GM19351 (cell line): Measurements from ENCODE around the gene PRR15L.
"Not testable (repeated sequence)": the region's sequence is repeated elsewhere in the genome, so short reads cannot be mapped to it uniquely, and the experiment has no call there.

ENCODE experiments used
- ATAC-seq: cut with Tn5 transposase; IDR thresholded peaks from one replicate; pipeline ENCODE4 v1.9.1; 2021; ENCODE audit warnings: mild to moderate bottlenecking, moderate library complexity; ENCODE audit not compliant: unreplicated experiment

PRR15L gene, protein sequence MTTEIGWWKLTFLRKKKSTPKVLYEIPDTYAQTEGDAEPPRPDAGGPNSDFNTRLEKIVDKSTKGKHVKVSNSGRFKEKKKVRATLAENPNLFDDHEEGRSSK

DNA sequence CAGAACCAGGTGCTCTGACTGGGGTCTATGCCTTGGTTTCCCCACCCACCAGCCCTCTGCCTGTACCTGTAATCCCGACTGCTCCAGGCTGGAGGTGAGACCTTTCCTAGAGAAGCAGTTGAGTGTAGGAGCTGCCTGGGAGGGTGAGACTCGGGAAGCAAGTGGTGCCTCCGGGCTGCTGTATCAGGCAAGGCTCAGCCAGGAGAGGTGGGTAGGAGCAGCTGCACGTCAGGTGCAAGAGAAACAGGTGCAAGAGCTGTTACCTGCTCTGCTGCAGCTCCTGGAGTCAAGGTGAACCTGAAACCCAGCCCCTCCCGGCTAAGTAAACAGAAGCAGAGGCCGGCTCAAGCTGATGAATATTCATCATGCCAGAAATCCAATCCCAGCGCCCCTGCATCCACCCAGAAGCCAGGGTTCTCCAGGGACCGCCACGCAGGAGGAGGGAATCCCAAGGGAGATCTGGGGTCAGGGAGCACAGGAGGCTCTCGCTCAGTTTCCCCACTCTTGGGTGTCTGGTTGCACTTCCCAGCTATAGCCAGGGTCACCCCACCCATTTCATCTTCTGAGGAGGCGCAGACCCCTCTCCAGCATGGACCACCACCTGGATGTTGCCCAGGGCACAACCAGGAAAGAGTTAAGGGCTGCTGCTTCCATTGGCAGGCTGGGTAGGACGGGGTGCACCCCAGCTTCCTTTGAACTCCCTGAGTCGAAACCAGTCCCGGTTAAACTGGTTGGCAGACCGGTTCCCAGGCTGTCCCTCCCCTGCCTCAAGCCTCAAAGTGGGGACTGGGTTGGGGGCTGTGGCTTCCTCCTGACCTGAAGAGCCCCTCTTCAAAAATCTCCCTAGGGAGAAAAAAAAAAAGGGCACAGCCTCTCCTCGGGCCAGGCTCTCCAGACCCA, at the start of gene PRR15L:
TSS of gene PRR15L (minus strand) at position 293 of the 900 bp plus-strand sequence. CDS start 4,649 bp downstream, outside the sequence.
- no peak for ATAC-seq

DNA sequence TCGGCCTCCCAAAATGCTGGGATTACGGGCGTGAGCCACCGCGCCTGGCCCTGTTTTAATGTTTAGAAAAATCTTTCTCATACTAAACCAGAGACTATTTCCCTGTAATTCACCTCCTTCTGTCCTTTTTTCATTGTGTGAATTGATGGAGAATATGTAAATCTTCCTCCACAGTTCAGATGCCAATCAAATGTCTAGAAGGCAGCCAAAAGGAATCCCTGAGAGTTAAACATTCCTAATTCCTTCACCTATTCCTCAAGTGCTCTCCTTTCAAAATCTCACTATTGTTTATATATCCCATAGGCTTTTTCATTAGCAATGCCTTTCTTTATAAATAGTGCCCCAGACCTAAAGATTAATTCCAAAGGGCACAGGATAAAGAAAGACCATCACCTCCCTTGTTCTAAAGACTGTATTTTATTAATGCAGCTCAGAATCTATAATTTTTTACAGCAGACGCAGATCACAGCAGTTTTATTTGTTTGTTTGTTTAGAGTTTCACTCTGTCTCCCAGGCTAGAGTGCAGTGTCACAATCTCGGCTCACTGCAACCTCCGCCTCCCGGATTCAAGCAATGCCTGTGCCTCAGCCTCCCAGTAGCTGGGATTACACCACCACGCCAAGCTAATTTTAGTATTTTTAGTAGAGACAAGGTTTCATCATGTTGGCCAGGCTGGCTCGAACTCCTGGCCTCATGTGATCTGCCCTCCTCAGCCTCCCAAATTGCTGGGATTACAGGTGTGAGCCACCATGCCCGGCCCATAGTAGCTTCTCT, 49.4 kb upstream of the PRR15L start:
- ATAC-seq, result no peak

DNA sequence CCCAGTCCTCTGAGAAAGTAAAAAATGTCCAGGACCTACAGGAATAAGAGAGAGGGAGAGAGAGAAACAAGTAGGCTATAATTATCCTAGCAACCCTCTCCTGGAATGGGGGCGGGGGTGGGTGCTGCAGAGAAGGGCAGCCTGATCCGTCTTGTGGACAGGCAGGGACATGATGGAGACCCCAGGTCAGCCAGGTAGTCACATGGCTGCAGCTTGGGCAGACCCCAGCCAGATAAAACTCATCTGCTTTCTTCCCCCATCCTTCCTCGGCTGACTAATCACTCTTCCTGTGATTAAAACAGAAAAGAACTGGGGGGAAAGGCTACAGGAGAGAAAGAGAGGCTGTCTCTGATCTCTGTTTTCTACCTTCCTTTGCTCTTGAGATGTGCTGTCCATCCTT, 47.3 kb upstream of the PRR15L start:
- no peak for ATAC-seq

DNA sequence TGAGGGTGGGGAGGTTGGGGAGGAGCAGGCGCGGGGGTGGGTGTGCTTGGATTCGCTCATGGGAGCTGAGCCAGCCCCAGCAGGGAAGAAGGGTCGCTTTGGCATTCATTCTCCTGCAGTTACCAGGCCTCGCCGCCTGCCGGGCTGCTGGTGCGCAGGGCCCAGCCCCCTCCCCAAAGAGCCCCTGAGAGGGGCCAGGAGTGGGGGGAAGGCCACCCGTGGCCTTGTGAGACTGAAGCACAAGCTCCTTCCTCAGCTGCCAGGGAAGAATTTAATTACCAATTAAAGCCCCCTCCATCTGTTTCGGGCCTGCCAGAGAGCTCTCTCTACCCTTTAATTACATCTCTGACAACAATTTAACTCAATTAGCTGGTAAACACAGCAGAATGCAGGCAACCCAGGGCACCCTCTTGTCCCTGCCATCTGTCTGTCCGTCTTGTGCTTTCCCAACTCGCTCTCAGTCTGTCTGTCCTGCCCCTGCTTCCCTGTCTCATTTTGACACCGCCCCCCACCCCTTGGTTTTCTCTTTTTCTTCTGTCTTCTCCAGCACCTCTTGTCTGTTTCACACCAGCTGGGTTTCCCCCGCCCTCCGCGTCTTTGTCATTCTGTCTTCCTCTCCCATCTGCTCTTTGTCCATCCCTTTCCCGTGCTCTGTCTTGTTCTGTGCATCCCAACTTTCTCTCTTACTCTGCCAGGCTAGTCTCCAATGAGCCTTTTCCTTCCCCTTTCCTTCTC, 45.9 kb upstream of the PRR15L start:
- no peak for ATAC-seq

DNA sequence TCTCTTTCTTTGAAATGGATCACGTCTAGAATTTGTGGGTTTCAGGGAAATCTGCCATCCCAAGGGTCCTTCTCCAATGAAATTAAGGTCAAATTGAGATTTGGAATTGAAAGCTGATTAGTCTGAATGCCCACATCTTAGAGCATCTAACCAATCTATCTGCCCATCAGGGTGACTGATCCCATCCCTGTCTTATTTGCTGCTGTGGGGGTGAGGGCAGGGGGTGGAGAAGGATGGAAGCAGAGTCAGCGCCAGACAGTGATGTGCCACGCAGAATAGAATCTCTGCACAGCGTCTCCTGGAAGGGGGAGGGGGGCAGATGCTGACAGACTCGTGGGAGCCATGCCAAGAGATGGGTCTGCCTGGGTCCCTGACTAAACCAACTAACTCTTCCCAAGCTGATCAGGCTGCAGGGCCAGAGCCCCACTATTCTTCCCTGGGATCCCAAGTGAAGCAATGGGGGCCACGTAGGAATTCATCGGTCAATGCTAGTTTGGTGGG, 45.3 kb upstream of the PRR15L start:
- no peak for ATAC-seq

DNA sequence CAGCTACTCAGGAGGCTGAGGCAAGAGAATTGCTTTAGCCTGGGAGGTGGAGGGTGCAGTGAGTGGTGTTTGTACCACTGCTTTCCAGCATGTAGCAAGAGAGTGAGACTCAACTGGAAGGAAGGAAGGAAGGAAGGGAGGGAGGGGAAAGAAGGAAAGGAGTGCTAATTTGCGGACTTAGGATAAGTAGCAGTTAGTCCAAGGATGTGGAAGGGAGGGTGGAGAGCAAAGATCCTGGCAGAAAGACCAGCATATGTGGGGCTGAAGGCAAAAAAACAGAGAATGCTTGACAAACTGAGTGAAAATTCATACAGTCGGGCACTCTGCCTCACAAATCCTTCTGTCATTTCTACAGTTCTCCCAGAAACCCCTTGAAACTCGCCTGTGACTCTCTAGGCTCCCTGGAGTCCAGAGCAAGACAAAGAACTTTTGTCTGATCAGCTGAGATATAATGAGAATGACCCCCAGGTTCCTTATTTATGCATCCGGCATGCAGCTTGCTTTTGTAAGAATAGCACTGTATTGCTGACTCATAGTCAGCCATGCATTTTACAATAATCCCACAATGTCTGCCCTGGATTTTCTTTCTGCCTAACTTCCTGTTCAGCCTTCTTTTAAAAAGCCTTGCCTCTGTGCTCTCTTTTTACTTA, 44.7 kb upstream of the PRR15L start:
- no peak for ATAC-seq

DNA sequence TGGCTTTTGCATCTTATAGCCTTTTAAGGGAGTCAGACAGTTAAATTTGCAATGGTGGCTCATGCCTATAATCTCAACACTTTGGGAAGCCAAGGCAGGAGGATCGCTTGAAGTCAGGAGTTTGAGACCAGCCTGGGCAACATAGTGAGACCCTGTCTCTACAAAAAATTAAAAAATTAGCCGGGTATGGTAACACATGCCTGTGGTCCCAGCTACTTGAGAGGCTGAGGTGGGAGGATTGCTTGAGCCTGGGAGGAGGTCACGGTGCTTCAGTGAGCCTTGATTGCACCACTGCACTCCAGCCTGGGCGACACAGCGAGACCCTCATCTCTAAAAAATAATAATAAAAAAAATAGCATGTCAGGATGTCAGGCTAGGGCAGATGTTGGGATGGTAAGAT, 44.0 kb upstream of the PRR15L start:
- not testable (repeated sequence) for ATAC-seq

DNA sequence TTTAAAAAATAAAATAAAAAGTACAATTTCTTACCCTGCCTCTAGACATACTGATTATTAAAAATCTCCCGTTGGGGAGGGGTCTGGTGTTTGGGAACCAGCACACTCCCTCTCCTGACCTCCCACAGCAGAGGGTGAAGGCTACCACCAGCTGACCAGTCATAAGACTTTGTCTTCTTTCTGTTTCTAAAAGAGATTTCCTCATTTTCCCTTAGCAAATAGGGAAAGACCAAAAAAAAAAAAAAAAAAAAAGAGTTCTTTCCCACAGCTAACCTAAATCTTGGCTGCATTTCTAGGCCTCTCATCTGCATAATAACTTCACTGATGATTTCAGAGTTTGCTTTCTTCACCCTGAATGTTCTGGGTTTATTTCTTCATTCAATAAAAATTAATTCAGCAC, 43.5 kb upstream of the PRR15L start:
- ATAC-seq, result no peak

DNA sequence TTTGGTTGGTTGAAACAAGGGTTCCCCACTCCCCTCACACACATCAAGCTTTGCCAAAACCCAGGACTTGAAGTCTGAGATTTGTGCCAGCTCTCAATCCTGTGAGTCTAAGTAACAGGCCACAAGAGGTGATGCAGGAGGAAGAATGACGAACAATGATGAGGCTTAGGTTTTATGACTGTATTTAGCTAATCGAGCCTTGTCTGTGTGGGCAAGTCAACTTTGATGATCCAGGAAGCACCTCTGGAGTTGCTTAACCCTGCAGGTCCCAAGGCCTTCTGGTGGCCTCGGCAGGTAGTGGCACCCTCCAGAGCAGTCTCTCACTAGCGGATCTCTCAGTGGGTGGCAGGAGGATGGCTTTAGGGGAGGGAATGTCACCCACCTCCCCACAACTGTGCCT, 41.9 kb upstream of the PRR15L start:
- ATAC-seq, result no peak

DNA sequence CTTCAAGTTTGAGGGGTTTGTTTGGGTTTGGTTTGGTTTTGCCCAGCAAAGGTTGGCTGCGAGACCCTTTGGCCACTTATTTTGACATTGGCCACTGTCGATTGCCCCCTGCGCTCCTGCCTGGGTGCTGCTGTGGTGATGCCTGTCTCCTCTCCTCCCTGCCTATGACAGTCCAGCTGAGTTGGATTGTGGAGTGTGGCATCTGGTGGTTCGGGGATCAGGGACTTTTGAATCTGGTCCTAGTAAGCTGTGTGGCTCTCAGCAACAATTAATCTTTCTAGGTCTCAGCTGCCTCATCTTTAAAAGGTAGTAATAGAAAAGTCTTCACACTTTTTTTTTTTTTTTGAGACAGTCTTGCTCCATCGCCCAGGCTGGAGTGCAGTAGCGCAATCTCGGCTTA, 40.4 kb upstream of the PRR15L start:
- no peak for ATAC-seq

DNA sequence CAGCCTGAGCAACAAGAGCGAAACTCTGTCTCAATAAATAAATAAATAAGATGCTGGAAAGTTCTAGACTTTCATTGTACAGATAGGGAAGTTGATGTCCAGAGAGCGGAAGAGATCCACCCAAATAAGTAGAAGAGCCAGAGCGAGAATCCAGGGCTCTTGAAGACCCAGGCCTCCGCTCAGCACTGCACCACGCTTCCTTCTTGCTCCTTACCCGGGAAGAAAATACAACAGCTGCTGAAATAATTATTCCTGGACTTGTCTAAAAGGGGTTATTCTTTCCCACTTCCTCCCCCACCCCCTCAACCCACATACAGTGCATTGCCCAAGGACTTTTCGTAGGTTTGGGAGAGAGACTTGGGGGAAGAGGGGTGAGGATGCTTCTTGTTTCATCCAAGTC, 39.9 kb upstream of the PRR15L start:
- ATAC-seq, result no peak

DNA sequence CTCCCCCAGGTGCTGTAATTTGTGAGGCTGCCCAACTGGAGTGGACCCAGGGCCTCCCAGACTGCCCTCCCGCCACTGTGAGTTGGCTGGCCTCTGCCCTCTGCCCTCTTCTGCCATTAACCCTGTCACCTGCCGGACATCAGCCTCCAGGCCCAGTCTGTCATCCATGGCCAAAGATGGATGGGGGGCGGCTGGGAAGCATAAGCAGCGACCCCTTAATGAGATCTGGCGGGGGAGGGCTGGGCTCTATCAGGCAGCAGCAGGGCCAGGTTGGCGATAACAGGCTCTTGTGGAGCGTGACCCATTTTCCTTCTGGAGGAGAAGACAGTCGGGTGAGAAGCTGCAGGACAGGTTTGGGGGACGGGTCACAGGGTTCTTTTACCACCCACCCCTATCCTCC, 38.5 kb upstream of the PRR15L start:
- no peak for ATAC-seq

DNA sequence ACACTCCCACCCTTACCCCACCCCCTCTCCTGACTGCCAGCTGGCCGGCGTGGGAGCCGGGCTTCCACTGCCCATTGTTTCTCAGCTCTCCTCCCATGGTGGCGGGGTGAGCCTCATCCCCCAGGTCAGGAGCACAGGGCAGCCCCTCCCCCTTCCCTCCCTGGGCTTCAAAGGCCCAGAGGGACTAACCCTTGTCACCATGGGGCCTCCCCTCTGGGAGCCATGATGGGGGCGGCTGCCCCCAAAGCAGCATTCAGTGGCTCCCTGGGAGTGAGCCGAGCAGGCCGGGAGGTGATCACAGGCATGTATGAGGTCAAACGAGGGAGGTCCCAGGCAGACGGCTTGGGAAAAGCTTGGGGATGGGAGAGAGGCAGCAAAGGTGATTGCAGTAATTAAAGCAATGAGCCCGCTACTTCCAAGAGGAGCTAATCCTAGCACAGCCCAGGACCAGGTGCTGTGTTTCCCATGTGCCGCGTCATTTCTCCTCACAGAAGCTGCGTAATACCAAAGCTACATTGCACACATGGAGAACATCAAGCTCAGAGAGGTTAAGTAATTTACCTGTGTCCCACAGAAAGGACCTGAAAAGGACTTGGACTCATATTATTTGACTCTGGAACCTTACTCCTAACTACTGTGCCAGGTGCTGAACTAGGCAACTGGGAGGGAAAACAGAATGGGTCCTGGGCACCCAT, 37.7 kb upstream of the PRR15L start:
- no peak for ATAC-seq

DNA sequence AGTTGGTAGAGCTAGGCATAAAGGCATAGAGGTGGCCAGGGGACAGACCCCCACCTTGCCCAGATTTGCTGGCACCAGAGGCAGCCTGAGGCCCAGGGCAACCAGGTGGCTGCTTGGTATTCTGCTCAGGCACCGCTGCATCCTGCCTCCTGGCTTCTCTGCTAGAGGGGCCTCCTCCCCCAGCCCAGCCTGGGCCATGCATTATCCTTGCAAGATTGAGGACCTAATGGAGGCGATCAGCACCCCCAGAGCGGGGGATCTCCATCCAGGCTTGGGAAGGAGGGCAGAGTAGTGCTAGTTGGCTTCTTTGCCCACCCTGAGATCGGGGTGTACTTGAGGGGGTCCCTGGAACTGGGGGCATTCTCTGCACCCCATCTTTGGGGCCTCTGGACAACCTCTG, 37.0 kb upstream of the PRR15L start:
- ATAC-seq, result no peak

DNA sequence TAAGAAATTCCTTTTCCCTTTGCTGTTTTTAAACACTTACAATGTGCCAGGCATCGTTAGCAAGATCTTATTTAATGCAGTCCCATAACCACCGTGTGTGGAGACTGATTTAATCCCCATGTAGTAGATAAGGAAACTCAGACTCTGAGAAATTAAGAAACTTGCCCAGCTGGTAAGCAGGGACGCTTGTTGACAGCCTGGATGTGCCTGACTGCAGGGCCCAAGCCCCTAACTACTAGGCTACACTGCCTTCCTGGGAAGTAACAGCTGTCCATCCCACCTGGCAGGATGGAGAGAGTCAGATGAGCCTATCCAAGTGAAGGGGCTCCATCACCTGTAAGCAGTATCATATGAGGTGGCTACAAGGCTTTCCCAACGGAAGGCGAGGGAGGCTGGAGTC, 36.3 kb upstream of the PRR15L start:
- ATAC-seq, result no peak

DNA sequence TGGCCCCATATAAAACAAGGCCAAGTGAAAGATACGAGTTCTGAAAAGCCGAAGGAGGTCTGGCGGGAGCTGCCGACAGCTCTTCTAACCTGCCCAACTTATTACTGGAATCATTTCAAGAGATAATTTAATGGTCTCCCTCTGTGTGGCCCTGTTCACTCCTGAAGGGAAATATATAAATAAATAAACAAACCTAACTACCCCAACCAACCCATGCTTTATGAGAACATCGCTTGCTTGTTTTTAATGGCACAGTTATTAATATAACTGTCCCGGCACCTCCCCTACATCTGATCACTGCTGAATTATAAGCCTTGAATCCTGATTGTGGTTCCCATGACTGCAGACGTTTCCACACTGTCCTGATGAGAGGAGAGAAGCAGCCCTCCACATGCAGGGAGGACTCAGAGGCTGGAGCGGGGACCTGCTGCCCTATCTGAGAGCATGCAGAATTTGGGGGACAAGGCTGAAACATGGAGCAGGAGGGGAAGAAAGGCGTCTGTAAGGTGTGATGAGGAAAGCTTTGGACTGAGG, 35.4 kb upstream of the PRR15L start:
- no peak for ATAC-seq

DNA sequence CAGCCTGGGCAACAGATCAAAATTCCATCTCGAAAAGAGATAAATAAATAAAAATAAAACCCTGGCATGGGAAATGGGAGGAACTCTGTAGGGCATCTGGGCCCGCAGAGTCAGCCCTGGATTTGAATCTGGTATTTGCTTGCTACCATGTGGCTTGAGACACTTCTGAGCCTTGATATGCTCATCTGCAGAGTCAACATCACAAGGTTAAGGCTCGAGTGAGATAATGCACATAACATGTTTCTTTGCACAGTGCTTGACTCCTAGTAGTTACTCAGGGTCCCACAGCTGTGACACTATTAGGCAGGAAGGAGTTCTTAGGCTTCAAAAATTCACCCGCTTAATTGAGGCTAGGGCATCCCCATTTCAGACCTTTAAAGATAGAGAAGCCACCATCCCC, 34.5 kb upstream of the PRR15L start:
- ATAC-seq, result no peak

DNA sequence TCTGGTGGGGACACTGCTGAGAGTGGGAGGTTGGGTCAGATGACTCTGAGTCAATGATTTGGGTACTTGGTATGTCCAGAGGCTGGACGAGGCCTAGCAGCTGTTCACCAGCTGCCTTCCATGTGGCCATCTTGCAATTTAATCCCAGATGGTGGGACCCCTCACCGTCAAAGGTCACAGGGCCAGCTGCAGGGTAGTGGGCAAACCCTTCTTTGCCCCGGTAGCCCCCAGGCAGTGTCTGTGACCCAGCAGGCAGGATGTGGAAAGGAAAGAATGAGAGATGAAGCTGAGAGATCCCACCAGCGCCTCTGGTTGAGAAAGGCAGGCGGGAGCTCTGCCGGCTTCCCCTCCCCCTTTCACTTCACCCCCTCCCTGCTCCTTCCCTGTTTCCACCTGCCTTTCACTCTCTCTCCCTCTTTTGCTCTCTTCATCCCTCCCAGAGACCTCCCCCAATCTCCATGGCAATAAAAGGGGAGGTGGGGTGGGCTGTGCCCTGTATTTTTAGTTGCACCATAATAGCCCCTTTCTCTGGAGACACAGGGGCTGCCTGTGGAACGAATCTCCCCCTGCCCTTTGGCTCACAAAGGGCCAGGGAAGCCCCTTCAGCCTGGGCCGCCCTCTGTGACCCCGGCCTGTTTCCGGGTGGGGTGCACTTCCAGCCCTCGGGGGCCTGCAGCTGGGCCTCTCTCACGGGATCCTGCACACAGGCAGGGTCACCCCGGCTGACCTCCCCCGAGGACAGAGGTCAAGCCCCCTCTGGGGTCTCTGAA, 33.5 kb upstream of the PRR15L start:
- ATAC-seq, result no peak

DNA sequence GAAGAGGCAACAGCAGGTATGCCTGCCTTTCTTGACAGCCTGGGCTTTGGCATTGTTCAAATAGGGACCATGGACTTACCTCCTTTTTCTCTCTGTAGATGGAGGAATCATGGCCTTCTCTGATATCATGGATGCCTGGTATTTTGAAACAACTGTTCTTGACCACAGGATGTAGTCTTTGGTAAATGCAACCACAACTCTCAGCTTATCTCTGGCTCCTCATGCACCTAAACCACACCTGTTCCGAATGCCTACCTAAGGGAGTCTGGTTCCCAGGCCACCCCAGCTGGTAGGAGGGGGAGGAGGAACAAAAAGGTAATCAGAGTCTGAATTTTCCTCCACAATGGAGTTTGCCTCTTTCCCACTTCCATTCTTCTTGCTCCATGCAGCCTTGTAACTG, 32.0 kb upstream of the PRR15L start:
- no peak for ATAC-seq
